Loucy (cell line): ENCODE measurements around the gene SCYGR3.

Source experiments
- EZH2phosphoT487 ChIP-seq: fragments of 200-600 bp; IDR thresholded peaks from 2 replicates; pipeline ENCODE4 v1.6.1; 2018; ENCODE audit warnings: antibody characterized with exemption, mild to moderate bottlenecking, moderate library complexity, borderline replicate concordance
- TF ChIP-seq, protein P1 (sequence below): fragments of 200-600 bp; sonication (generic); conservative IDR thresholded peaks from 2 replicates; pipeline ENCODE4 v1.5.1; 2014; ENCODE audit warnings: mild to moderate bottlenecking, antibody characterized with exemption, low read length

DNA sequence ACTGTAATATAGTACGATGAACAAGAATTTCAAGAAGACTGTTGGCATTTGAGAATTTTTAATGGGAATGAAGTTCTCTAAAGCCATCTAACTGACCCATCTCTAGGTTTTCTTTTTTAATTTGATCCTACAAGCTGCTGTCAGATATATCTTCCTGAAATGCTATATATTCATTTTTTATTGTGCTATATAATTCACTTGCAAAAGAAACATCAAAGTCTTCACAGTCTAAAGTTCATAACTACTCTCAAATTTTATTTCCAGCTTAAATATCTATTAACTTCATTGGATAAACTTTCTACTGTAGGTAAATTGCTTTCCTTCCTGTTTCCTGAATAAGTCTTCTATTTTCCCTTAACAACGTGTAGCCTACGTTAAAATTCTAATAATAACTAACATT is 12.3 kb downstream of the SCYGR3 start:
- TF ChIP-seq, protein P1, sequence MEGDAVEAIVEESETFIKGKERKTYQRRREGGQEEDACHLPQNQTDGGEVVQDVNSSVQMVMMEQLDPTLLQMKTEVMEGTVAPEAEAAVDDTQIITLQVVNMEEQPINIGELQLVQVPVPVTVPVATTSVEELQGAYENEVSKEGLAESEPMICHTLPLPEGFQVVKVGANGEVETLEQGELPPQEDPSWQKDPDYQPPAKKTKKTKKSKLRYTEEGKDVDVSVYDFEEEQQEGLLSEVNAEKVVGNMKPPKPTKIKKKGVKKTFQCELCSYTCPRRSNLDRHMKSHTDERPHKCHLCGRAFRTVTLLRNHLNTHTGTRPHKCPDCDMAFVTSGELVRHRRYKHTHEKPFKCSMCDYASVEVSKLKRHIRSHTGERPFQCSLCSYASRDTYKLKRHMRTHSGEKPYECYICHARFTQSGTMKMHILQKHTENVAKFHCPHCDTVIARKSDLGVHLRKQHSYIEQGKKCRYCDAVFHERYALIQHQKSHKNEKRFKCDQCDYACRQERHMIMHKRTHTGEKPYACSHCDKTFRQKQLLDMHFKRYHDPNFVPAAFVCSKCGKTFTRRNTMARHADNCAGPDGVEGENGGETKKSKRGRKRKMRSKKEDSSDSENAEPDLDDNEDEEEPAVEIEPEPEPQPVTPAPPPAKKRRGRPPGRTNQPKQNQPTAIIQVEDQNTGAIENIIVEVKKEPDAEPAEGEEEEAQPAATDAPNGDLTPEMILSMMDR = no peak
- TF ChIP-seq EZH2phosphoT487 = no peak
